ENCODE data around the gene PARD6G. TPM values are rescaled to one million over a fixed set of nuclear protein-coding genes. Genes with fewer than 3 reads are reported as not detected.

Gene PARD6G
- total RNA-seq, 4 donors from 2014 or later, result 2.5 to 6.6 (median 3.6) TPM

DNA sequence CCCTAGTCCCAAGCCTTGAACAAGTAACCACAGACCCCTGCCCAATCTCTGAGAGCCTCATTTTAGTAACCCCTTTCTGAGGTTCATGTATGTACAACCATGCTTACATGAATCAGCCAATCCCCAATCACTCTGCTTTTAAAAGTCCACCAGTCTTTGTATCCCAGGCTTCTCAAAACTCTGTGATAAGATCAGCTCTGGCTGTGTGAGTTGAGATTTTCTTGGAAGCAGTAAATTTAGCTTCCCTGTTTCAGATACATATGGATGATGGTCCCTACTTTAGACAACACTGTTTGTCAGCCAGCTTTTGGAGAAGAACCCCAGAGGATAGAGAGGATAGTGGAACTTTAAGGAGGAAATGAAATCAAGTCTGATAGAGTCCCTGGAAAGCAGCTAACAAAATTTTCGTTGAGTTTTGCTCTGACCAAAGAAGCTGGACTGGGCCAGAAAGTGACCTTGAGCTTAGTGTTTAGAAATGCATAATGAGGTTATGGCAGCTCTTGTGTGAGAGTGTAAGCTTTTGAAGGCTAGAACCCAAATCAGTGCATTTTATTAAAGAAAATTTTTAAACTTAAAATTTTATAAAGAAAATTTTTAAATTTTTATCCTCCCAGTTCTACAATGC lies 134.6 kb downstream of the PARD6G start:
- peaks cover 0 to under 1% (median 0%) of the 10 kb centered on the region in 3 donors for H3K36me3 ChIP-seq
- no peak overlapping the region for H3K4me3 ChIP-seq
- no peak for DNase-seq
- H3K27me3 ChIP-seq, result no peaks in the 10 kb centered on the region
- H3K9me3 ChIP-seq, result peaks cover 0 to 3% (median 0%) of the 10 kb centered on the region in 4 donors
- peaks cover 0 to 13% (median 3%) of the 10 kb centered on the region in 4 donors for H3K4me1 ChIP-seq
- TF ChIP-seq, protein P1, sequence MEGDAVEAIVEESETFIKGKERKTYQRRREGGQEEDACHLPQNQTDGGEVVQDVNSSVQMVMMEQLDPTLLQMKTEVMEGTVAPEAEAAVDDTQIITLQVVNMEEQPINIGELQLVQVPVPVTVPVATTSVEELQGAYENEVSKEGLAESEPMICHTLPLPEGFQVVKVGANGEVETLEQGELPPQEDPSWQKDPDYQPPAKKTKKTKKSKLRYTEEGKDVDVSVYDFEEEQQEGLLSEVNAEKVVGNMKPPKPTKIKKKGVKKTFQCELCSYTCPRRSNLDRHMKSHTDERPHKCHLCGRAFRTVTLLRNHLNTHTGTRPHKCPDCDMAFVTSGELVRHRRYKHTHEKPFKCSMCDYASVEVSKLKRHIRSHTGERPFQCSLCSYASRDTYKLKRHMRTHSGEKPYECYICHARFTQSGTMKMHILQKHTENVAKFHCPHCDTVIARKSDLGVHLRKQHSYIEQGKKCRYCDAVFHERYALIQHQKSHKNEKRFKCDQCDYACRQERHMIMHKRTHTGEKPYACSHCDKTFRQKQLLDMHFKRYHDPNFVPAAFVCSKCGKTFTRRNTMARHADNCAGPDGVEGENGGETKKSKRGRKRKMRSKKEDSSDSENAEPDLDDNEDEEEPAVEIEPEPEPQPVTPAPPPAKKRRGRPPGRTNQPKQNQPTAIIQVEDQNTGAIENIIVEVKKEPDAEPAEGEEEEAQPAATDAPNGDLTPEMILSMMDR (IDR thresholded peaks at IDR 0.05), result no peak
- no peak for TF ChIP-seq POLR2A (IDR thresholded peaks at IDR 0.05)
- no peak overlapping the region for H3K27ac ChIP-seq

DNA sequence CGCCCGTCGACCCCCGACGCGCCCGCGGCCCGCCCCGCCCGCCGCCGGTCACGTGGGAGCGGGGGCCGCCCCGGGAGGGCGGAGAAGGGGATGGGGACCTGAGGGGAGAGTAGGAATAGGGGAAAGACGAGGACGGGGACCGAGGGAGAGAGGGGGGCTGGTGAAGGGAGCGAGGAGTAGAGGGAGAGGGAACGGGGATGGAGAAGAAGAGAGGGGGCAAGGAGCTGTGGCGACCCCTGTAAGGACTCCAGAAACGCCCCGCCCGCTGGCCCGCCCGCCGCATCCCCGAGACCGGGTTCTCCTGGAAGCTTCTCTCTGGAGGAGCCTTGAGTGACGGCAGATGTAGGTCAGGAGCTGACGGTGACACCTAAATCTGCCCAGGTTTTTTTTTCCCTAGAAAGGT lies 137.6 kb downstream of the PARD6G start:
- Histone ChIP-seq H3K4me3 (peak overlapping the region; percentile 56 to 94 (median 84)), H3K27me3 (no peaks in the 10 kb centered on the region), H3K4me1 (peaks cover 0 to 13% (median 3%) of the 10 kb centered on the region in 4 donors), H3K27ac (peak overlapping the region; percentile 61 to 93 (median 84)), H3K36me3 (no peaks in the 10 kb centered on the region), H3K9me3 (peaks cover 0 to 3% (median 0%) of the 10 kb centered on the region in 4 donors)
- TF ChIP-seq POLR2A (IDR thresholded peaks at IDR 0.05), result no peak
- TF ChIP-seq, protein P1 (IDR thresholded peaks at IDR 0.05), result no peak
- peak in 2 of 3 donors; percentile 26 to 57 for DNase-seq

DNA sequence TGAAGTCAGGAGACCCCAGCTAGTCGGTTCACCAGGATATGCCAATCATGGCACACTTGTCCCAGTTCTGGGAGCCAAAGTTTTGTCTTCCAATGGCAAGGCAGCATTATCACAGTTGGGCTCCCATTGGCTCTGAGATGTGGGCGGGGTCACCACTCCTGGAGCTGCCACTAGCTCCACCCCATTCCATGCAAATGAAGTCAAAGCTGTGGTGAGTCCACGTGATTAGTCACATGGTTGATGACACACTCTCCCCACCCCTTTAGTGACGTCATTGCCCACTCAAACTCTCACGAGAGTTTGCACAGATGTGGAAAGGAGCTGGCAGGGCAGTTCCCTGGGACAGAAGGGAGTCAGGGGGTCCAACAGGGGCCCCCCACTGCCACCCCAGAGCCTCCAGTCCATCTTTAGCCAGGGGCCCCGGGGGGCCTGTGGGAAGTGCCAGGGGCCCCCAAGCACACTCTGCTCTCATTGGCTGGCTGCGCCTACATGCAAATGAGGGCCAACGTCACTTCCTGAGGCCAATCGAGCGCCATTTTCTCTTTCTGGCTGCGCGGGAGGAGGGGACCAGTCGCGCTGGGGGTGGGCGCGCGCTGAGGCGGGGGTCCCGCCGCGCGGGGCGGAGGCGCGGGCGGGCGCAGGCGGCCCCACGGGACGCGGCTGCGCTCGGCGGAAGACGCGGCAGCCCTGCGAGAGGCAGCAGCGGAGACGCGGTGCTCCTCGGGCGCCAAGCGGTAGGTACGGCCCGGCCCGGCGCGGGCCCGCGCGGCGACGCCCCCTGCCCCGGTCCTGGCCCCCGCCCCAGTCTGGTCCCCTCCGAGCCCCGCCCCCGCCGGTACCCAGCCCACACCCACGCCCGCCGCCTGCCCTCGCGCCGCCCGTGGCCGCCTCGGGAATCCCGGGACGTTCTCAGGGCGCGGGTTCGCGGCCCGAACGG lies 138.3 kb downstream of the PARD6G start, which contains the start of gene ADNP2:
TSS of gene ADNP2 (plus strand) at position 524 of the 937 bp plus-strand sequence. CDS start 8,281 bp downstream, outside the sequence.
- H3K9me3 ChIP-seq, result peaks cover 0 to 3% (median 0%) of the 10 kb centered on the region in 4 donors
- peaks cover 0 to 13% (median 3%) of the 10 kb centered on the region in 4 donors for H3K4me1 ChIP-seq
- TF ChIP-seq POLR2A (IDR thresholded peaks at IDR 0.05), result peak in 1 of 2 donors; percentile 38
- TF ChIP-seq, protein P1 (IDR thresholded peaks at IDR 0.05), result no peak
- no peaks in the 10 kb centered on the region for H3K27me3 ChIP-seq
- DNase-seq, result peak; percentile 64 to 89 (median 86)
- peak within 1 kb of the TSS; percentile 61 to 93 (median 84) for H3K27ac ChIP-seq
- H3K36me3 ChIP-seq, result no peaks in the 10 kb centered on the region
- peak within 1 kb of the TSS; percentile 56 to 94 (median 84) for H3K4me3 ChIP-seq

DNA sequence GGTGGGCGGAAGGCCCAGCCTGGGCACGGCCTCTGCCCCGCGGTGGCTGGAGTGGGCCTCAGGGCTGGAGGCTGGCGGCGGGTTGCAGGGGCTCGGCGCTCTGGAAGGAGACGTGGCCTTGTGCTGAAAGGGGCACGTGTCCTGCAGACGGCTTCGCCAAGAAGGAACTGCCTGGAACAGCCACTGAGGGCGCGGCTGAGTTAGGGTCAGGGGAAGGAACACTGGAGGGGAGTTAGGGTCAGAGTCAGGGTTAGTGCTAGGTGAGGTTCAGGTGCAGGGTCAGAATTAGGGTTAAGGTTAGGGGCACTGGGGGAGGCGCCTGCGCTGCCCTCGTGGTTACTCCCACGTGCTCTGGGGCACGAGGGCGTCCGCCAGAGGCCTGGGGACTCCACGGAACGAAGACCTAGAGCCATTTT lies 139.2 kb downstream of the PARD6G start:
- H3K27ac ChIP-seq, result peak overlapping the region in 2 of 4 donors; percentile 92 to 93
- H3K9me3 ChIP-seq, result peaks cover 0 to 3% (median 0%) of the 10 kb centered on the region in 4 donors
- H3K4me3 ChIP-seq, result no peak overlapping the region
- peak in 1 of 3 donors; percentile 18 for DNase-seq
- peaks cover 0 to 13% (median 3%) of the 10 kb centered on the region in 4 donors for H3K4me1 ChIP-seq
- no peaks in the 10 kb centered on the region for H3K27me3 ChIP-seq
- TF ChIP-seq, protein P1 (IDR thresholded peaks at IDR 0.05), result no peak
- no peak for TF ChIP-seq POLR2A (IDR thresholded peaks at IDR 0.05)
- H3K36me3 ChIP-seq, result no peaks in the 10 kb centered on the region

DNA sequence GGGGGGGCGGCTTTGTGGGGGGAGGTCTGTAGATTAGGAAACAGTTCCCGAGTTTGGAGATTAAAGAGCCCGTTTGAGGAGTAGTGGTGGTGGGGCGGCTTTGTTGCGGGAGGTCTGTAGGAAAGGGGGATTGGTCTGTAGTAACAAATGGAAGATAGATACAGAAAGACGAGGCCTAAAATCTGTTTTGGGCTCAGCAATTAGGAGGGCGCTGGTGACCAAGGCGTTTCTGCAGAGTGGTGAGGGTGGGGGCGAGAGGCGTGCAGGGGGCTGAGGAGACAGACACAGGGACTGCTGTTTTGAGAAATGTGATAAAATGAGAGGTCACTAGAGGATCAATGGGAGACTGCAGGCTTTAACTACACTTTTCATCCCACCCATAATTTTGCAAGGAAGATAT lies 139.9 kb downstream of the PARD6G start:
- Histone ChIP-seq H3K9me3 (peaks cover 0 to 3% (median 0%) of the 10 kb centered on the region in 4 donors), H3K4me1 (peaks cover 0 to 13% (median 3%) of the 10 kb centered on the region in 4 donors), H3K4me3 (no peak overlapping the region), H3K36me3 (no peaks in the 10 kb centered on the region), H3K27ac (no peak overlapping the region), H3K27me3 (no peaks in the 10 kb centered on the region)
- TF ChIP-seq POLR2A (IDR thresholded peaks at IDR 0.05), result no peak
- TF ChIP-seq, protein P1 (IDR thresholded peaks at IDR 0.05), result no peak
- no peak for DNase-seq
